Glomerular endothelial cell (primary cell): ENCODE results near the gene FRMD4B. TPM values are rescaled to one million over a fixed set of nuclear protein-coding genes. Genes with fewer than 3 reads are reported as not detected.

Experiments used
- DNase-seq: peaks from one replicate; pipeline ENCODE4 v3.0.0-alpha.2; 2011; ENCODE audit warnings: low read depth, low spot score; ENCODE audit errors: extremely low read depth
- total RNA-seq: library from RNA; depleted of rRNA; stranded (reverse); fragments of >200 nt; gene quantifications from 2 replicates; pipeline ENCODE4 v1.2.3, GENCODE V29; 2015

The FRMD4B gene
- total RNA-seq, 1 donor from 2014 or later: 87.6 TPM

GRCh38 chr3:69406163-69406562 is 20.3 kb upstream of the FRMD4B start:
- DNase-seq: no peak

GRCh38 chr3:69405067-69405466 is 19.2 kb upstream of the FRMD4B start:
- DNase-seq: no peak

GRCh38 chr3:69403454-69403853 is 17.6 kb upstream of the FRMD4B start:
- DNase-seq: no peak

- DNase-seq: no peak
These were observed 14.8 kb upstream of the FRMD4B start for GRCh38 chr3:69400683-69401082.

GRCh38 chr3:69392850-69393249 is 7.0 kb upstream of the FRMD4B start:
- no peak for DNase-seq

- DNase-seq: no peak
These were observed 6.5 kb upstream of the FRMD4B start for GRCh38 chr3:69392415-69392814.

GRCh38 chr3:69391554-69391953 is 5.7 kb upstream of the FRMD4B start:
- DNase-seq: no peak

- no peak for DNase-seq
These were observed 4.9 kb upstream of the FRMD4B start for GRCh38 chr3:69390771-69391170.

- no peak for DNase-seq
These were observed 3.8 kb upstream of the FRMD4B start for GRCh38 chr3:69389520-69390248.

GRCh38 chr3:69388241-69388640 is 2.4 kb upstream of the FRMD4B start:
- DNase-seq: no peak

GRCh38 chr3:69386556-69387385 is 883 bp upstream of the FRMD4B start:
- no peak for DNase-seq

- DNase-seq: no peak
These were observed 665 bp downstream of the FRMD4B start for GRCh38 chr3:69385123-69385722.

- DNase-seq: no peak
These were observed 1.6 kb downstream of the FRMD4B start for GRCh38 chr3:69384326-69384725.

GRCh38 chr3:69379661-69380060 is 6.2 kb downstream of the FRMD4B start:
- no peak for DNase-seq

- DNase-seq: no peak
These were observed 7.6 kb downstream of the FRMD4B start for GRCh38 chr3:69378112-69378802.

GRCh38 chr3:69377262-69377661 is 8.6 kb downstream of the FRMD4B start:
- no peak for DNase-seq

GRCh38 chr3:69376731-69377130 is 9.2 kb downstream of the FRMD4B start:
- no peak for DNase-seq

GRCh38 chr3:69371816-69372215 is 14.1 kb downstream of the FRMD4B start:
- DNase-seq: no peak

GRCh38 chr3:69370901-69371301 is 15.0 kb downstream of the FRMD4B start:
- DNase-seq: no peak

GRCh38 chr3:69370156-69370883 is 15.6 kb downstream of the FRMD4B start:
- DNase-seq: no peak
